GM21576 (cell line): ENCODE measurements around the gene VEPH1.
A peak's percentile ranks its signal among the peaks of the same experiment; 100 is the strongest.
"Not testable (repeated sequence)": the region's sequence is repeated elsewhere in the genome, so short reads cannot be mapped to it uniquely, and the experiment has no call there.

Experiments
- ATAC-seq: cut with Tn5 transposase; IDR thresholded peaks from one replicate; pipeline ENCODE4 v1.9.1; 2021; ENCODE audit warnings: mild to moderate bottlenecking, moderate library complexity; ENCODE audit not compliant: unreplicated experiment

VEPH1 gene

GRCh38 chr3:157355276-157355675 lies 147.9 kb downstream of the VEPH1 start:
- no peak for ATAC-seq

GRCh38 chr3:157354722-157355121 lies 148.5 kb downstream of the VEPH1 start:
- peak; percentile 54 for ATAC-seq

GRCh38 chr3:157354254-157354653 lies 149.0 kb downstream of the VEPH1 start:
- ATAC-seq = no peak

GRCh38 chr3:157353652-157354051 lies 149.6 kb downstream of the VEPH1 start:
- no peak for ATAC-seq

GRCh38 chr3:157351981-157352380 lies 151.2 kb downstream of the VEPH1 start:
- no peak for ATAC-seq

GRCh38 chr3:157350651-157351050 lies 152.6 kb downstream of the VEPH1 start:
- ATAC-seq = not testable (repeated sequence)

- ATAC-seq = not testable (repeated sequence)
Measured at GRCh38 chr3:157348304-157349075, 154.7 kb downstream of the VEPH1 start.

GRCh38 chr3:157347577-157348303 lies 155.5 kb downstream of the VEPH1 start:
- no peak for ATAC-seq

GRCh38 chr3:157336252-157337009 lies 166.8 kb downstream of the VEPH1 start:
- no peak for ATAC-seq

- ATAC-seq = no peak
Measured at GRCh38 chr3:157335233-157336076, 167.8 kb downstream of the VEPH1 start.

- no peak for ATAC-seq
Measured at GRCh38 chr3:157333551-157333991, 169.6 kb downstream of the VEPH1 start.

- no peak for ATAC-seq
Measured at GRCh38 chr3:157330206-157330605, 173.0 kb downstream of the VEPH1 start.

- ATAC-seq = no peak
Measured at GRCh38 chr3:157329551-157329950, 173.7 kb downstream of the VEPH1 start.

GRCh38 chr3:157327837-157328236 lies 175.4 kb downstream of the VEPH1 start:
- ATAC-seq = no peak

- no peak for ATAC-seq
Measured at GRCh38 chr3:157327018-157327417, 176.2 kb downstream of the VEPH1 start.

GRCh38 chr3:157324869-157325268 lies 178.3 kb downstream of the VEPH1 start:
- ATAC-seq = not testable (repeated sequence)

- ATAC-seq = no peak
Measured at GRCh38 chr3:157323360-157323759, 179.9 kb downstream of the VEPH1 start.

- ATAC-seq = no peak
Measured at GRCh38 chr3:157319672-157320071, 183.5 kb downstream of the VEPH1 start.

GRCh38 chr3:157318639-157319288 lies 184.5 kb downstream of the VEPH1 start:
- no peak for ATAC-seq

GRCh38 chr3:157317895-157318294 lies 185.3 kb downstream of the VEPH1 start:
- no peak for ATAC-seq
